Loucy (cell line): ENCODE results near the gene FPR1.

Experiments used
- EZH2phosphoT487 ChIP-seq: fragments of 200-600 bp; IDR thresholded peaks from 2 replicates; pipeline ENCODE4 v1.6.1; 2018; ENCODE audit warnings: antibody characterized with exemption, mild to moderate bottlenecking, moderate library complexity, borderline replicate concordance
- TF ChIP-seq, protein P1 (sequence below): fragments of 200-600 bp; sonication (generic); conservative IDR thresholded peaks from 2 replicates; pipeline ENCODE4 v1.5.1; 2014; ENCODE audit warnings: mild to moderate bottlenecking, antibody characterized with exemption, low read length

DNA sequence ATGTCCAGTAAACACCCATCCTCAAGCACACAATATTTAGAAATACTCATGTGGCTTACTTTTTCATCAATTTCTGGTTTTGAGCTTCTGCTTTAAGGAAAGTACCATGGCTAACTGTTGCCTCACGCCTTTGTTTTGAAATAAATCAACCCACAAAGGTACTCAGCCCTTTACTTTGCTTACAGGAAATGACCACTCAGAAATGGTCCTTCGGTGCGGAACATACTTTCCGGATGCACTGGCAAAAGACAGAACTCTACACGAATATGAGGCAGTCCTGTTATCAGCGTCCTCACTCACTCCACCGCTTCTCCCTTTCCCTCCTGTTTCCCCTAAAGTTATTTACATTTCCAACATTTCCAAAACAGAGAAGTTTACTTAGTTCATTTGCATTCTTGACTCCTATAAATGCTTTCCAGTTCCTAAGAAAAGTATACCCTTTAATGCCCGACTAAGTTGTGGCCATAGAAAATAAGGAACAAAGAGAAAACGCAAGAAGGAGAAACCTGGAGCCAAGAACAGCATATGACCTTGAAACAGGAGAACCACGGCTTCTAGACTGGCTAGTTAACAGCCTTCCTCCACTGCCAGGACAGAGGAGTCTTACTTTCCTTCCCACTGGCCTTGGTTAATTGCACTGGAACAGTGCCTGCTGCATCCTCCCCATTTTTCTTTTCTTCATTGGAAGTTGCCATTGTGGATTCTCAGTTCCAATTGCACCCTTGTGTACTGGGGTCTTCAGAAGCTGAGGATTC is 19.9 kb upstream of the FPR1 start:
- TF ChIP-seq, protein P1, sequence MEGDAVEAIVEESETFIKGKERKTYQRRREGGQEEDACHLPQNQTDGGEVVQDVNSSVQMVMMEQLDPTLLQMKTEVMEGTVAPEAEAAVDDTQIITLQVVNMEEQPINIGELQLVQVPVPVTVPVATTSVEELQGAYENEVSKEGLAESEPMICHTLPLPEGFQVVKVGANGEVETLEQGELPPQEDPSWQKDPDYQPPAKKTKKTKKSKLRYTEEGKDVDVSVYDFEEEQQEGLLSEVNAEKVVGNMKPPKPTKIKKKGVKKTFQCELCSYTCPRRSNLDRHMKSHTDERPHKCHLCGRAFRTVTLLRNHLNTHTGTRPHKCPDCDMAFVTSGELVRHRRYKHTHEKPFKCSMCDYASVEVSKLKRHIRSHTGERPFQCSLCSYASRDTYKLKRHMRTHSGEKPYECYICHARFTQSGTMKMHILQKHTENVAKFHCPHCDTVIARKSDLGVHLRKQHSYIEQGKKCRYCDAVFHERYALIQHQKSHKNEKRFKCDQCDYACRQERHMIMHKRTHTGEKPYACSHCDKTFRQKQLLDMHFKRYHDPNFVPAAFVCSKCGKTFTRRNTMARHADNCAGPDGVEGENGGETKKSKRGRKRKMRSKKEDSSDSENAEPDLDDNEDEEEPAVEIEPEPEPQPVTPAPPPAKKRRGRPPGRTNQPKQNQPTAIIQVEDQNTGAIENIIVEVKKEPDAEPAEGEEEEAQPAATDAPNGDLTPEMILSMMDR = no peak
- TF ChIP-seq EZH2phosphoT487 = no peak
